Suprapubic skin (tissue), 4 donors: ENCODE results near the gene MRPL53. TPM values are rescaled to one million over a fixed set of nuclear protein-coding genes. Genes with fewer than 3 reads are reported as not detected.
A peak's percentile ranks its signal among the peaks of the same experiment; 100 is the strongest.

Source experiments
- DNase-seq, 2 donors: peaks; one replicate each; pipeline ENCODE4 v3.0.0-alpha.2; 2019; ENCODE audit warnings: low spot score in 2 of 2
- H3K27ac ChIP-seq: fragments of 200-600 bp; sonication (generic); one replicate; pipeline ENCODE4 v1.5.1; 2019
- H3K27me3 ChIP-seq: fragments of 200-600 bp; sonication (generic); one replicate; pipeline ENCODE4 v1.5.1; 2019
- H3K36me3 ChIP-seq: fragments of 200-600 bp; sonication (generic); one replicate; pipeline ENCODE4 v1.5.1; 2019
- H3K4me1 ChIP-seq: fragments of 200-600 bp; sonication (generic); one replicate; pipeline ENCODE4 v1.5.1; 2019
- H3K4me3 ChIP-seq: fragments of 200-600 bp; sonication (generic); one replicate; pipeline ENCODE4 v1.5.1; 2019; ENCODE audit warnings: mild to moderate bottlenecking
- H3K9me3 ChIP-seq: fragments of 200-600 bp; sonication (generic); one replicate; pipeline ENCODE4 v1.5.1; 2019
- CTCF ChIP-seq, 2 donors: fragments of 200-600 bp in 1 of 2; fragments of 450-650 bp in 1 of 2; sonication (generic) in 1 of 2; IDR thresholded peaks; one replicate each; pipeline ENCODE4 v1.5.1; 2016 to 2019; ENCODE audit warnings: antibody characterized with exemption in 2 of 2, mild to moderate bottlenecking in 1 of 2, moderate library complexity in 1 of 2
- EP300 ChIP-seq: sonication (generic); formaldehyde crosslinking; IDR thresholded peaks from one replicate; pipeline ENCODE4 v1.6.1; 2017; ENCODE audit warnings: antibody characterized with exemption
- POLR2A ChIP-seq, 2 donors: fragments of 450-650 bp; IDR thresholded peaks; one replicate each; pipeline ENCODE4 v1.6.1; 2017; ENCODE audit warnings: antibody characterized with exemption in 2 of 2, mild to moderate bottlenecking in 2 of 2, moderate library complexity in 2 of 2
- POLR2AphosphoS5 ChIP-seq, 3 donors: sonication (generic); formaldehyde crosslinking; IDR thresholded peaks; one replicate each; pipeline ENCODE4 v1.6.1; 2017; ENCODE audit warnings: antibody characterized with exemption in 3 of 3
- WGBS: methylation state at CpG from one replicate; pipeline ENCODE4 v1.1.5; 2018; 5-methylcytosine and 5-hydroxymethylcytosine counted together
- total RNA-seq, 4 donors: library from RNA; depleted of rRNA; stranded (reverse); fragments of >200 nt; gene quantifications; one replicate each; pipeline ENCODE4 v1.1.0, GENCODE V29; 2016

The MRPL53 gene
- total RNA-seq, 4 donors from 2014 or later, result 13.1 to 36.0 (median 26.7) TPM

GRCh38 chr2:74503506-74504475 lies 31.3 kb upstream of the MRPL53 start:
- Histone ChIP-seq H3K36me3 (peaks cover 16% of the 10 kb centered on the region), H3K4me3 (peak overlapping the region; percentile 58), H3K4me1 (peaks cover 69% of the 10 kb centered on the region), H3K27ac (peak overlapping the region; percentile 81), H3K9me3 (no peaks in the 10 kb centered on the region), H3K27me3 (peaks cover 43% of the 10 kb centered on the region)
- TF ChIP-seq EP300 (no peak), POLR2AphosphoS5 (IDR thresholded peaks at IDR 0.05) (no peak), POLR2A (IDR thresholded peaks at IDR 0.05) (no peak), CTCF (IDR thresholded peaks at IDR 0.05) (no peak)
- no peak for DNase-seq
- WGBS, result 57% methylated on average over 32 of the region's 45 CpGs

- DNase-seq, result peak in 1 of 2 donors; percentile 90
- peaks cover 16% of the 10 kb centered on the region for H3K36me3 ChIP-seq
- peak overlapping the region; percentile 58 for H3K4me3 ChIP-seq
- TF ChIP-seq POLR2AphosphoS5 (IDR thresholded peaks at IDR 0.05) (no peak), POLR2A (IDR thresholded peaks at IDR 0.05) (peak in 1 of 2 donors; percentile 51), EP300 (no peak)
- 4% methylated on average over 40 of the region's 67 CpGs for WGBS
- H3K27ac ChIP-seq, result peak overlapping the region; percentile 81
- H3K9me3 ChIP-seq, result no peaks in the 10 kb centered on the region
- peaks cover 72% of the 10 kb centered on the region for H3K4me1 ChIP-seq
- H3K27me3 ChIP-seq, result peaks cover 52% of the 10 kb centered on the region
Measured at GRCh38 chr2:74502720-74503505, 30.4 kb upstream of the MRPL53 start.

DNA sequence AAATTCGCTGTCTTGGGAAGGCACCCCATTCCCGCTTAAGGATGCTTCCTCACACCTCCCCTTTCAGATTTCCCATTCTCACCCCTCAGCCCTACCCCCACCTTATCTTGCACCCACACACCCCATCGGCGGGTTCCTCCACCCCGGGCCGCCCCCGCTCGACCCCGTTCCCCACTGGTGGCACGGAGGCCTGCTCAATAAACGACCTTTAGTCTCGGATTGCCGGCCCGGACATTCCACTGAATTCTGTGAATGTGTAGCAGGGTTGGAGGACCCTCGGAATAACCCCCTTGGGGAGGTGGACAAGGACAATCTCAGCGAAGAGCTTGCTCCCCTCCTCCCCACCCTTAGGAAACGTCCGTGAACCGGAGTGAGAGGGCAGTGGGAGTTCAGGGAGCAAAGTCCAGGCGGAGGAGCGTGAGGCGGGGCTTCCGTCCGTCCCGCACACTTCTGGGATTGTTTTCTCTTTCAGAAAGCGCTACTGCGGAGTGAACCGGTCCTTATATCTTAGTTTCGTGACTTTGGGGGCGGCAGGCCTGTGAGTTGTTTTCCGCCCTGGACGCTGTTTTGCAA lies 29.8 kb upstream of the MRPL53 start:
- TF ChIP-seq POLR2A (IDR thresholded peaks at IDR 0.05), result no peak
- TF ChIP-seq CTCF (IDR thresholded peaks at IDR 0.05), result no peak
- no peak for TF ChIP-seq POLR2AphosphoS5 (IDR thresholded peaks at IDR 0.05)
- no peak for TF ChIP-seq EP300
- peak overlapping the region; percentile 81 for H3K27ac ChIP-seq
- peaks cover 16% of the 10 kb centered on the region for H3K36me3 ChIP-seq
- peak overlapping the region; percentile 58 for H3K4me3 ChIP-seq
- H3K9me3 ChIP-seq, result no peaks in the 10 kb centered on the region
- peaks cover 59% of the 10 kb centered on the region for H3K27me3 ChIP-seq
- DNase-seq, result no peak
- WGBS, result 26% methylated on average over 30 of the region's 32 CpGs
- H3K4me1 ChIP-seq, result peaks cover 76% of the 10 kb centered on the region

DNA sequence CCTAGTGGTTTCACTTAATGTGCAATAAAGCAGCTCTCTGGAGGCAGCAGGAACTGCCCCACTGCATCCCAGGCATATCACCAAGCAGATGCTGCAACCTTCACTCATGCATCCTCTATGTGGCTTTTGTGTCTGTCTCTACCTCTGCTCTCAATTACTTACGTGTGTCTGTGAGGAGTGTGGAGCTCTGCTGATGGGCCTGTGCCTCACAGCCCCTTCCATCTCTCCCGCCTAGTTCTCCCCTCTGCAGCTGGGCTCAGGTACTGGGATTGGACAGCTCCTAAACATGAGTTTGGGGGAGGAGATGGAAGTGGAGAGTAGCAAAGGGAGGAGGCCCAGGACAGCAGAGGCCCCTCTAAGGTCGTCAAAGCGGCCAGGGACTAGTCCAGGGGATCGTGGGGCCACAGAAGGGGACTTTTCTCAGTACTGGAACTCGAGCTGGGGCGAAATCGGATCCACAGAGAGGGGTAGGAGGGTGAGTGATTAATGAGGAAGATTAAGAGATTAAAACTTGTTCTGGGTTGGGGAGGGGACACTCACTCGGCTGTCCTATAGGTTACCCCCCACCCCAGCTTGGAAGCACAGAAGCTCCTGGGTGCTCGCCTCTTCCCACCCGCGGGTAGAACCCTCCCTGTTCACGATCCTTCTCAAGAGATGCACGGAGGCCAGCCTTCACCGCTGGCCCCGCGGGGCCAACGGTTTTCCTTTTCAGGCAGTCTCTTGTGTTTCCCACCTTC lies 29.0 kb upstream of the MRPL53 start:
- H3K9me3 ChIP-seq, result no peaks in the 10 kb centered on the region
- peaks cover 61% of the 10 kb centered on the region for H3K27me3 ChIP-seq
- peaks cover 16% of the 10 kb centered on the region for H3K36me3 ChIP-seq
- 80% methylated on average over 18 of the region's 18 CpGs for WGBS
- no peak for TF ChIP-seq POLR2A (IDR thresholded peaks at IDR 0.05)
- no peak for TF ChIP-seq POLR2AphosphoS5 (IDR thresholded peaks at IDR 0.05)
- DNase-seq, result no peak
- peaks cover 70% of the 10 kb centered on the region for H3K4me1 ChIP-seq
- no peak overlapping the region for H3K4me3 ChIP-seq
- H3K27ac ChIP-seq, result no peak overlapping the region

GRCh38 chr2:74500578-74500946 lies 28.1 kb upstream of the MRPL53 start:
- Histone ChIP-seq H3K4me3 (no peak overlapping the region), H3K9me3 (no peaks in the 10 kb centered on the region), H3K27me3 (peaks cover 61% of the 10 kb centered on the region), H3K36me3 (peaks cover 12% of the 10 kb centered on the region), H3K4me1 (peaks cover 61% of the 10 kb centered on the region), H3K27ac (no peak overlapping the region)
- TF ChIP-seq POLR2A (IDR thresholded peaks at IDR 0.05) (no peak), CTCF (IDR thresholded peaks at IDR 0.05) (no peak), EP300 (no peak), POLR2AphosphoS5 (IDR thresholded peaks at IDR 0.05) (no peak)
- no peak for DNase-seq
